ENCODE measurements around the gene CPA2.
"Not testable (repeated sequence)": the region's sequence is repeated elsewhere in the genome, so short reads cannot be mapped to it uniquely, and the experiment has no call there.

Gene CPA2

DNA sequence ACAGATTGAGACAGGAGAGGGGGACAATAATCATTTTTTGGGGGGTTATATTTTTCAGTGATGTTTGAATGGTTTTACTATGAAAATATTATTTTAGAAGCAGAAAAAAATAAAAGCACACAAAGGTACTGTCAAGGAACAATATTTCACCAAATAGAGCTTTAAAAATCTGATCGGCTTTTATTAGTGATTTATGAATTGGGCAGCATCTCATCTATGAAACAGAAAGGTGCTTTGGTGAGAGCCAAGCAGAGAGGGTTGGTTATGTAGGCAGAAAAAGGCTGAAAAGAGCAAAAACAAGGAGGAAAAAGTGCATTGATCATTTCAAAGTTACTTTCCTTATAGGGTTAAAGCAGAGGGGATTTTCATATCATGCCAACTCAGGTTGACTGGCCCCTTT lies 26.4 kb upstream of the CPA2 start:
- no peak overlapping the region for H3K4me3 ChIP-seq (ENCODE audit: low read depth, low read length)
- TF ChIP-seq, protein P1, sequence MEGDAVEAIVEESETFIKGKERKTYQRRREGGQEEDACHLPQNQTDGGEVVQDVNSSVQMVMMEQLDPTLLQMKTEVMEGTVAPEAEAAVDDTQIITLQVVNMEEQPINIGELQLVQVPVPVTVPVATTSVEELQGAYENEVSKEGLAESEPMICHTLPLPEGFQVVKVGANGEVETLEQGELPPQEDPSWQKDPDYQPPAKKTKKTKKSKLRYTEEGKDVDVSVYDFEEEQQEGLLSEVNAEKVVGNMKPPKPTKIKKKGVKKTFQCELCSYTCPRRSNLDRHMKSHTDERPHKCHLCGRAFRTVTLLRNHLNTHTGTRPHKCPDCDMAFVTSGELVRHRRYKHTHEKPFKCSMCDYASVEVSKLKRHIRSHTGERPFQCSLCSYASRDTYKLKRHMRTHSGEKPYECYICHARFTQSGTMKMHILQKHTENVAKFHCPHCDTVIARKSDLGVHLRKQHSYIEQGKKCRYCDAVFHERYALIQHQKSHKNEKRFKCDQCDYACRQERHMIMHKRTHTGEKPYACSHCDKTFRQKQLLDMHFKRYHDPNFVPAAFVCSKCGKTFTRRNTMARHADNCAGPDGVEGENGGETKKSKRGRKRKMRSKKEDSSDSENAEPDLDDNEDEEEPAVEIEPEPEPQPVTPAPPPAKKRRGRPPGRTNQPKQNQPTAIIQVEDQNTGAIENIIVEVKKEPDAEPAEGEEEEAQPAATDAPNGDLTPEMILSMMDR (IDR thresholded peaks at IDR 0.05; ENCODE audit: borderline replicate concordance, insufficient read depth, low read depth, low read length) = no peak

DNA sequence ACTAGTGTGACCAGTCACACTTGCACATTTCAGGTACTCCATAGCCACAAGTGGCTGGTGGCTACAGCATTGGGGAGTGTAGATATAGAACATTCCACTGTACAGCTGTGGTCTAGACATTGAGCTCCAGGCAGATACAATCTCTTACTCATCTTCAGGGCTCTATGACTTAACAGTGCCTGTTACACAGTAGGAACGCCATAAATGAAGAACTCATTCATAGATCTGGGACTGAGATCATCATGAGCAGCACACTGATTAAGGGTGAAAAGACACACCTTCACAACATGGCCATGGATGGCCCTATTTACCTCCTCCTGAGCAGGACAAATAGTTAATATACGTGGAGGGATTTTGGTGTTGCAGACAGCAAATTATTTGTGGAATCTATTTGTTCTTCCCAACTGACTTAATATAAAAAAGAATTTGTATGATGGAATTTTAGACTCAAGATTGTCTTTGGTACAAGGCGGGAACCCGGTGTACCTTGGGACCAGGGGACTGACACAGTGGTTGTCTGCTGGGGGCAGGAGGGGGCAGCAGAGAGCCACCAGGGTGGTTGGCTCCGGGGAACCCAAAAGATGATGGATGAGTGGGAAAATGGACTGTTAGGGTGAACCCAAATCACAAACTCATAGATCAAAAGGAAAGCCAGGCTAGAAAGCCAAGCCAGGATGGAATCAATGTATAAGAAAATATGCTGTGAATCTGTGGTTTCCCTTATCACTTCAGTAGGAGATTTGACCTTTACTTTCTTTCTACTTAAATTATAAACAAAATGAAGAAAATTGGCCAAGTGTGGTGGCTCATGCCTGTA lies 24.3 kb upstream of the CPA2 start:
- no peak overlapping the region for H3K4me3 ChIP-seq (ENCODE audit: low read depth, low read length)
- TF ChIP-seq, protein P1 (IDR thresholded peaks at IDR 0.05; ENCODE audit: borderline replicate concordance, insufficient read depth, low read depth, low read length) = peak; percentile 92

DNA sequence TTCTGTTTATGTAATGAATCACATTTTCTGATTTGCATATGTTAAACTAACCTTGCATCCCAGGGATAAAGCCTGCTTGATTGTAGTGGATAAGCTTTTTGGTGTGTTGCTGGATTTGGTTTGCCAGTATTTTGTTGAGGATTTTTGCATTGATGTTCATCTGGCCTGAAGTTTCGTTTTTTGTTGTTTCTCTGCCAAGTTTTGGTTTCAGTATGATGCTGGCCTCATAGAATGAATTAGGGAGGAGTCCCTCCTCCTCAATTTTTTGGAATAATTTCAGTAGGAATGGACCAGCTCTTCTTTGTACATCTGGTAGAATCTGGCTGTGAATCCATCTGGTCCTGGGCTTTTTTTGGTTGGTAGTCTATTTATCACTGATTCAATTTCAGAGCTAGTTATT lies 23.2 kb upstream of the CPA2 start:
- H3K4me3 ChIP-seq (ENCODE audit: low read depth, low read length) = not testable (repeated sequence)

DNA sequence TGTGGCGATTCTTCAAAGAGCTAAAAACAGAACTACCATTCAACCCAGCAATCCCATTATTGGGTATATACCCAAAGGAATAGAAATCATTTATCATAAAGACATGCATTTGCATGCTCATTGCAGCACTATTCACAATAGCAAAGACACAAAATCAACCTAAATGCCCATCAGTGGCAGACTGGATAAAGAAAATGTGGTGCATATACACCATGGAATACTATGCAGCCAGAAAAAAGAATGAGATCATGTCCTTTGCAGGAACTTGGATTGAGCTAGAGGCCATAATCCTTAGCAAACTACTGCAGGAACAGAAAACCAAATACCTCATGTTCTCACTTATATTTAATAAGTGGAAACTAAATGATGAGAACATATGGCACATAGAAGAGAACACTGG lies 20.2 kb upstream of the CPA2 start:
- H3K4me3 ChIP-seq (ENCODE audit: low read depth, low read length) = not testable (repeated sequence)

DNA sequence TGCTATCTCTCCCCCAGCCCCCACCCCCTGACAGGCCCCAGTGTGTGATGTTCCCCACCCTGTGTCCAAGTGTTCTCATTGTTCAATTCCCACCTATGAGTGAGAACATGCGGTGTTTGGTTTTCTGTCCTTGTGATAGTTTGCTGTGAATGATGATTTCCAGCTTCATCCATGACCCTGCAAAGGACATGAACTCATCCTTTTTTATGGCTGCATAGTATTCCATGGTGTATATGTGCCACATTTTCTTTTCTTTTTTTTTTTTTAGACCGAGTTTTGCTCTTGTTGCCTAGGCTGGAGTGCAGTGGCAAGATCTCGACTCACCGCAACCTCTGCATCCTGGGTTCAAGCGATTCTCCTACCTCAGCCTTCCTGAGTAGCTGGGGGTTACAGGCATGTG lies 17.8 kb upstream of the CPA2 start:
- H3K4me3 ChIP-seq (ENCODE audit: low read depth, low read length) = not testable (repeated sequence)

DNA sequence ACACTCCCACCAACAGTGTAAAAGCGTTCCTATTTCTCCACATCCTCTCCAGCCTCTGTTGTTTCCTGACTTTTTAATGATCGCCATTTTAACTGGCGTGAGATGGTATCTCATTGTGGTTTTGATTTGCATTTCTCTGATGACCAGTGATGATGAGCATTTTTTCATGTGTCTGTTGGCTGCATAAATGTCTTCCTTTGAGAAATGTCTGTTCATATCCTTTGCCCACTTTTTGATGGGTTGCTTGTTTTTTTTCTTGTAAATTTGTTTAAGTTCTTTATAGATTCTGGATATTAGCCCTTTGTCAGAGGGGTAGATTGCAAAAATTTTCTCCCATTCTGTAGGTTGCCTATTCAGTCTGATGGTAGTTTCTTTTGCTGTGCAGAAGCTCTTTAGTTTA lies 17.0 kb upstream of the CPA2 start:
- not testable (repeated sequence) for H3K4me3 ChIP-seq (ENCODE audit: low read depth, low read length)

DNA sequence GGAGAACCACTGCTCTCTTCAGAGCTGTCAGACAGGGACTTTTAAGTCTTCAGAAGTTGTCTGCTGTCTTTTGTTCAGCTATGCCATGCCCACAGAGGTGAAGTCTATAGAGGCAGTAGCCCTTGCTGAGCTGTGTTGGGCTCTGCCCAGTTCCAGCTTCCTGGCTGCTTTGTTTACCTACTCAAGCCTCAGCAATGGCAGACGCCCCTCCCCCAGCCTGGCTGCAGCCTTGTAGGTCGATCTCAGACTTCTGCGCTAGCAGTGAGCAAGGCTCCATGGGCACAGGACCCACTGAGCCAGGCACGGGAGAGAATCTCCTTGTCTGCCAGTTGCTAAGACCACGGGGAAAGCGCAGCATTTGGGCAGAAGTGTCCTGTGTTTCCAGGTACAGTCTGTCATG lies 12.1 kb upstream of the CPA2 start:
- H3K4me3 ChIP-seq (ENCODE audit: low read depth, low read length) = no peak overlapping the region

DNA sequence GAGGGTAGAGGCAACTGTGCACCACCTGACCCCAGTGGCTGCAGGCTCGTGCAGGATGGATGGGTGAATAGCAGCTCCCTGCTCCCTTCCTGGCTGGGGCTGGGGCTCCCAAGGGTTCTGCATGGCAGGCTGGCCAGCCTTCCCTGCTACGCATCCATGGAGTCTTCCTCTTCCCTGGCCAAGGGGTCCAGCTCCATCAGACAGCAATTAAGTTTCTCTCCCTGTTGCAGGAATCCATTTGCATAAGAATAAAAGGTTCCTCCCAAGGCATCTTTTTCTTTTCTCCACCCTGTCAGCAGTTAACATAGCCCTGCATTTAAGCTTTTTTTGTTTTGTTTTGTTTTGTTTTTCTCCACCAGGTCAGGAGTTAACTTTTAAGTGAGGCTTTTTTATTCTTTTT lies 10.0 kb upstream of the CPA2 start:
- TF ChIP-seq, protein P1 (IDR thresholded peaks at IDR 0.05; ENCODE audit: borderline replicate concordance, insufficient read depth, low read depth, low read length) = no peak
- no peak overlapping the region for H3K4me3 ChIP-seq (ENCODE audit: low read depth, low read length)

More for the DNA sequence above, 12.1 kb upstream of the CPA2 start:
- TF ChIP-seq, protein P1 (IDR thresholded peaks at IDR 0.05; ENCODE audit: borderline replicate concordance, insufficient read depth, low read depth, low read length) = no peak

DNA sequence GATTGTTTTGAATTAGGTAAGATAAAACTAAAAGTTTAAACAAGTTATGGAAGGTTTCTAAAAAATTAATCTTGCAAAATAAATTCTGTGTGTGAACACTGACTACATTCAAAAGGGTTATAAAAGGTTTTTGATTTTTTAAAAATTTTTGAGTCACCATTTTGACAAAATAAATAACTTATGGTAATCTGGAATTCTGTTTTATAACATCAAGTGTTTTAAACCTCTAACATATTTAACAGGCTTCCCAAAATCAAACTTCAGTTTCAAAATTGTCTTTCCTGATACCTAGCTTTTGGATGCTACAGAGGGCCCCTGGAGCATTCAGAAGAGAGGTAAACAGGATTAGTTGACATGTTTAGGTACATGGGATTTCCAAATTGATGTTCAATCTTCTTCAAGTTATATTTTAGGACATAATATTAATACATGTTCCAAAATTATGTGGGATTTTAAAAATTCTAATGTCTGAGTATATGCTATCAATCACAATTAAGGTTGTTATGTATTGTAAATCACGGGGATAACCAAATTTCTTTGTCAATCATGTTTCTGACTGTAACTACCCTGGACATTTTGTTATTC lies 8.1 kb upstream of the CPA2 start:
- TF ChIP-seq, protein P1 (IDR thresholded peaks at IDR 0.05; ENCODE audit: borderline replicate concordance, insufficient read depth, low read depth, low read length) = no peak
- no peak overlapping the region for H3K4me3 ChIP-seq (ENCODE audit: low read depth, low read length)

All from GM12875 (cell line).